Measurements from ENCODE around the gene CDC42BPB. TPM values are rescaled to one million over a fixed set of nuclear protein-coding genes. Genes with fewer than 3 reads are reported as not detected.

Gene CDC42BPB
- total and polyA plus RNA-seq, 12 donors = 29.6 to 83.6 (median 69.3) TPM

GRCh38 chr14:102883554-102883953, 173.8 kb downstream of the CDC42BPB start:
- ATAC-seq = no peak
- no peaks in the 10 kb centered on the region for H3K27me3 ChIP-seq
- H3K9me3 ChIP-seq = no peaks in the 10 kb centered on the region
- no peak overlapping the region for H3K4me3 ChIP-seq
- no peak for TF ChIP-seq CTCF (IDR thresholded peaks at IDR 0.05)
- peaks cover 0 to 97% (median 3%) of the 10 kb centered on the region in 9 donors for H3K36me3 ChIP-seq
- intact Hi-C loops (cut with DNase I) = no loop called here
- H3K27ac ChIP-seq = no peak overlapping the region
- DNase-seq = no peak
- 97% methylated on average over 14 of the region's 14 CpGs for WGBS, 2 donors
- no peaks in the 10 kb centered on the region for H3K4me1 ChIP-seq

DNA sequence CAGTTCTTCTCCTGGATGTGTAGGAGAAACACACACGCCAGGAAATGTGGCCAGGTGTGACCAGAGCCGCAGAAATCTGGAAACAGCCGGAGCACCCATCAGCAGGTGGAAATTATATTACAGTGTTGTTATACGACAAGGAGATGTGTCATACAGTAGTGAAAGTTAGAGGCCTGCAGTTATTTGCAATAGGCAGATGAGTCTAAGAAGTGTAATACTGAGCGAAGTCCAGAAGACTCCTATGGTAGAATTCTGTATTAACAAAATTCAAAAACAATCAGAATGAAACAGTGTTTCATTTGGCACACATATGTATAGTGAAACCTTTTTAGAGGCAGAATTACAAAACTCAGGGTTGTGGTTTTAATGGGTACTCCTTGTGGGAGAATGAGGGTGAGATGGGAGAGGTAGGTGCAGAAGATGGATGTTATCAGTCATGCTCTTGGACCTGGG, 174.2 kb downstream of the CDC42BPB start:
- ATAC-seq (no peak), DNase-seq (no peak)
- H3K36me3 ChIP-seq = peaks cover 0 to 96% (median 3%) of the 10 kb centered on the region in 9 donors
- no peaks in the 10 kb centered on the region for H3K9me3 ChIP-seq
- intact Hi-C loops (cut with DNase I) = no loop called here
- H3K4me1 ChIP-seq = no peaks in the 10 kb centered on the region
- H3K4me3 ChIP-seq = no peak overlapping the region
- no peak overlapping the region for H3K27ac ChIP-seq
- no peaks in the 10 kb centered on the region for H3K27me3 ChIP-seq
- TF ChIP-seq CTCF (IDR thresholded peaks at IDR 0.05) = no peak
- 91 to 95% methylated on average over 5 of the region's 5 CpGs for WGBS, 2 donors

Other genes with a start within 250 kb of the CDC42BPB start
- gene AMN, start 134.9 kb downstream of the CDC42BPB start, total RNA-seq = under 1 TPM in 1 of 10 donors, not detected in 9; 0.40 TPM
- under 1 TPM; 0.15 to 0.17 TPM for gene AMN, start 134.9 kb downstream of the CDC42BPB start, polyA plus RNA-seq
- not detected for gene LBHD2, start 26.7 kb upstream of the CDC42BPB start, total RNA-seq
- under 1 TPM in 1 of 2 donors, not detected in 1; 0.19 TPM for gene LBHD2, start 26.7 kb upstream of the CDC42BPB start, polyA plus RNA-seq
- gene EXOC3L4, start 37.2 kb upstream of the CDC42BPB start, total RNA-seq = 1 to 10 TPM in 2 of 10 donors, under 1 TPM in 4, not detected in 4; 0.16 to 2.0 (median 0.48) TPM
- 1 to 10 TPM in 1 of 2 donors, under 1 TPM in 1; 0.51 to 1.2 TPM for gene EXOC3L4, start 37.2 kb upstream of the CDC42BPB start, polyA plus RNA-seq
- 100 to 1,000 TPM in 1 of 10 donors, 10 to 100 TPM in 9; 21.8 to 134 (median 42.0) TPM for gene TNFAIP2, start 65.9 kb upstream of the CDC42BPB start, total RNA-seq
- gene TNFAIP2, start 65.9 kb upstream of the CDC42BPB start, polyA plus RNA-seq = 100 to 1,000 TPM in 1 of 2 donors, 10 to 100 TPM in 1; 24.6 to 138 TPM